NCI-H2196 (cell line): Measurements from ENCODE around the gene ARMC5.
A peak's percentile ranks its signal among the peaks of the same experiment; 100 is the strongest.

ENCODE experiments used
- DNase-seq: peaks from one replicate; lab custom pipeline; 2025; ENCODE audit not compliant: unreplicated experiment; lab: John Stamatoyannopoulos, UW

Gene ARMC5

GRCh38 chr16:31460582-31461002 lies 1.3 kb downstream of the ARMC5 start:
- peak; percentile 45 for DNase-seq

GRCh38 chr16:31461201-31461920 lies 2.1 kb downstream of the ARMC5 start:
- DNase-seq: no peak

- no peak for DNase-seq
Observed at GRCh38 chr16:31461921-31462804, 2.9 kb downstream of the ARMC5 start.

GRCh38 chr16:31464348-31464769 lies 5.1 kb downstream of the ARMC5 start:
- DNase-seq: no peak

- no peak for DNase-seq
Observed at GRCh38 chr16:31464781-31465260, 5.5 kb downstream of the ARMC5 start.

GRCh38 chr16:31465788-31466370 lies 6.6 kb downstream of the ARMC5 start:
- no peak for DNase-seq

GRCh38 chr16:31466381-31466841 lies 7.1 kb downstream of the ARMC5 start:
- DNase-seq: no peak

- no peak for DNase-seq
Observed at GRCh38 chr16:31467151-31467773, 8.0 kb downstream of the ARMC5 start.

GRCh38 chr16:31467858-31468257 lies 8.6 kb downstream of the ARMC5 start:
- DNase-seq: no peak

- no peak for DNase-seq
Observed at GRCh38 chr16:31470615-31471014, 11.3 kb downstream of the ARMC5 start.

- no peak for DNase-seq
Observed at GRCh38 chr16:31471241-31471874, 12.1 kb downstream of the ARMC5 start.

- DNase-seq: no peak
Observed at GRCh38 chr16:31471875-31472708, 12.8 kb downstream of the ARMC5 start, which contains the start of gene TGFB1I1. Gene TGFB1I1, plus strand, starts transcription at chr16:31472152. Its CDS starts 37 bp downstream, at chr16:31472189.

- peak; percentile 98 for DNase-seq
Observed at GRCh38 chr16:31472709-31473203, 13.5 kb downstream of the ARMC5 start.

- no peak for DNase-seq
Observed at GRCh38 chr16:31473264-31473984, 14.1 kb downstream of the ARMC5 start.

- DNase-seq: no peak
Observed at GRCh38 chr16:31474173-31474714, 14.9 kb downstream of the ARMC5 start.

GRCh38 chr16:31474773-31475738 lies 15.8 kb downstream of the ARMC5 start:
- no peak for DNase-seq

- no peak for DNase-seq
Observed at GRCh38 chr16:31475946-31476302, 16.6 kb downstream of the ARMC5 start.
